GM12874 (cell line): Measurements from ENCODE around the gene MED16.

ENCODE experiments used
- TF ChIP-seq, protein P1 (sequence below): IDR thresholded peaks from 2 replicates; pipeline ENCODE4 v1.5.1; 2011; ENCODE audit warnings: low read depth, mild to moderate bottlenecking, control low read depth, low read length, moderate library complexity; ENCODE audit not compliant: insufficient read depth

MED16 gene

DNA sequence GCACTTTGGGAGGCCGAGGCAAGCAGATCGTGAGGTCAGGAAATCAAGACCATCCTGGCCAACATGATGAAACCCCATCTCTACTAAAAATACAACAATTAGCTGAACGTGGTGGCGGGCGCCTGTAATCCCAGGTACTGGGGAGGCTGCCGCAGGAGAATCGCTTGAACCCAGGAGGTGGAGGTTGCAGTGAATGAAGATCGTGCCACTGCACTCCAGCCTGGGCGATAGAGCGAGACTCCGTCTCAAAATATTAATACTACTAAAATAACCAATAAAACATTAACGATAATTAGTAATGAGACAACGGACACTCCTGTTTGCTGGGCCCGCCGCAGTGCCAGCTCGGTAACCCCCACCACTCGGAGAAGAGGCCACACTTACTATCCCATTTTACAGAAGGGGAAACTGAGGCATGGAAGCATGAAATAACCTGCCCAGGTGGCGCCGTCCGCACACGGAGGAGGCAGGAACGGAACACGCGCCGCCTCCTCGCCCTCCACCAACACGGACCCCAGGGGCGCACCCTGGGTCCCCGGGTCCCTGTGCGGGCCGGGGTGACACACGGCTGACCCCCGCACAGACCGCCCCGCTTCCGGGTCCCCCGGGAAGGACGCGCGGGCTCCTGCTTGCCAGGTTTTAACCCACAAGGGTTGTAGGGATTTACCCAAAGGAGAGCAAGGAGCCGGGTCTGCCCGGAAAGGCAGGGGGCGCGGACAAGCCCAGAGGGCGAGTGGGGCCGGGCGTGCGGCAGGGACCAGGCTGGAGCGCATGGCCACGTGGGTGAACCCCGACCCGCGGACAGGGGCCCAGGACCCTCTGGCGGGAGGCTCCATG lies 18.4 kb upstream of the MED16 start:
- TF ChIP-seq, protein P1, sequence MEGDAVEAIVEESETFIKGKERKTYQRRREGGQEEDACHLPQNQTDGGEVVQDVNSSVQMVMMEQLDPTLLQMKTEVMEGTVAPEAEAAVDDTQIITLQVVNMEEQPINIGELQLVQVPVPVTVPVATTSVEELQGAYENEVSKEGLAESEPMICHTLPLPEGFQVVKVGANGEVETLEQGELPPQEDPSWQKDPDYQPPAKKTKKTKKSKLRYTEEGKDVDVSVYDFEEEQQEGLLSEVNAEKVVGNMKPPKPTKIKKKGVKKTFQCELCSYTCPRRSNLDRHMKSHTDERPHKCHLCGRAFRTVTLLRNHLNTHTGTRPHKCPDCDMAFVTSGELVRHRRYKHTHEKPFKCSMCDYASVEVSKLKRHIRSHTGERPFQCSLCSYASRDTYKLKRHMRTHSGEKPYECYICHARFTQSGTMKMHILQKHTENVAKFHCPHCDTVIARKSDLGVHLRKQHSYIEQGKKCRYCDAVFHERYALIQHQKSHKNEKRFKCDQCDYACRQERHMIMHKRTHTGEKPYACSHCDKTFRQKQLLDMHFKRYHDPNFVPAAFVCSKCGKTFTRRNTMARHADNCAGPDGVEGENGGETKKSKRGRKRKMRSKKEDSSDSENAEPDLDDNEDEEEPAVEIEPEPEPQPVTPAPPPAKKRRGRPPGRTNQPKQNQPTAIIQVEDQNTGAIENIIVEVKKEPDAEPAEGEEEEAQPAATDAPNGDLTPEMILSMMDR, result no peak

DNA sequence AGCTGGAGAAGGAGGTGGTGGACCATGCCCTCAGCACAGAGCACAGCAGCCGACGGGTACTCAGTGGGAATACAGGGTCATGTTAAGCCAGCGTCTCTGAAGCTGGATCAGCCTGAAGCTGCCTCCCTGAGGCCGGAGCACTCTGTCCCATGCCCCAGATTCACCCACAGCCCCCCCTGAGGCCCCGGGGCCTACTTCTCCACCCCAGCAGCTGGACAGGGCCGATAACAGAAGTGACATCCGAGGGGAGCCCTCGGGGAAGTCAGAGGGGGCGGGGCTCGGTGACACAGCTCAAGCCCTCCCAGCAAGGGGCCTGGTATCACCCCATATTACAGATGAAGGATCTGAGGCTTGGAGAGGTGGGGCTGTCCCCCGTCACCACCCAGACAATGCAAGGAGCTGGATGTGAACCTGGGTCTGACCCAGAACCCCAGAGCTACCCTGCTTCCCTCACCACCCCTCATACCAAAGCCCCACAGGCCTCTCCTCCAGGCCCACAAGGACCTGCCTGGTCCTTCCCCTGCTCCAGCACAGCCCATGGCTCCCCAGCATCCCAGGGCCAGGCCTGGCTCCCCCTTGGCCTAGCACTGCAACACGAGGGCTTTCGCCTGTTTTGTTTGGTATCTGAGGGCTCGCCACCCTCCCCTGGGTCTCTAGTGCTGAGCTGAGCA lies 14.3 kb upstream of the MED16 start:
- TF ChIP-seq, protein P1, result no peak

- TF ChIP-seq, protein P1, result no peak
Observed at GRCh38 chr19:906480-906879, 13.5 kb upstream of the MED16 start.

- TF ChIP-seq, protein P1, result no peak
Observed at GRCh38 chr19:904545-904944, 11.6 kb upstream of the MED16 start.

- TF ChIP-seq, protein P1, result no peak
Observed at GRCh38 chr19:903266-903797, 10.3 kb upstream of the MED16 start.

- TF ChIP-seq, protein P1, result no peak
Observed at GRCh38 chr19:902446-903226, 9.6 kb upstream of the MED16 start.

GRCh38 chr19:902093-902370 lies 9.0 kb upstream of the MED16 start:
- TF ChIP-seq, protein P1, result no peak
